ENCODE measurements around the gene DYRK3.

The DYRK3 gene

GRCh38 chr1:206698011-206698410, 62.7 kb downstream of the DYRK3 start:
- no peak for DNase-seq (ENCODE audit: low spot score)
- no peak for TF ChIP-seq CTCF (IDR thresholded peaks at IDR 0.05; ENCODE audit: extremely low read depth, insufficient read depth, missing control alignments)
- in situ Hi-C loops (cut with MboI; ENCODE audit: low pct_unique_long_range_greater_than_20kb, low sequenced_read_pairs, unreplicated experiment) = no loop called here

Data from GM13977 (cell line).